Heart left ventricle (tissue), 16 donors: ENCODE results near the gene RASSF5. TPM values are rescaled to one million over a fixed set of nuclear protein-coding genes. Genes with fewer than 3 reads are reported as not detected.
A peak's percentile ranks its signal among the peaks of the same experiment; 100 is the strongest.

Source experiments
- ATAC-seq, 4 donors: fragments of 200-7000 bp; cut with Tn5 transposase; one replicate each; pipeline ENCODE4 v1.9.1; 2020 to 2022; ENCODE audit warnings: moderate library complexity in 4 of 4, mild to moderate bottlenecking in 3 of 4, moderate number of reproducible peaks in 1 of 4
- DNase-seq, 5 donors: peaks; one replicate each; pipeline ENCODE4 v3.0.0-alpha.2; 2020
- H3K27ac ChIP-seq, 12 donors: fragments of 200-600 bp; sonication (generic) in 4 of 12; one replicate each; pipeline versions ENCODE4 v1.5.0 to v1.8.0; 2016 to 2022; ENCODE audit warnings: mild to moderate bottlenecking in 2 of 12
- H3K27me3 ChIP-seq, 9 donors: fragments of 200-600 bp; sonication (generic) in 2 of 9; one replicate each; pipeline versions ENCODE4 v1.5.1 to v1.8.0; 2016 to 2022; ENCODE audit warnings: mild to moderate bottlenecking in 3 of 9
- H3K36me3 ChIP-seq, 9 donors: fragments of 200-600 bp; sonication (generic) in 2 of 9; one replicate each; pipeline versions ENCODE4 v1.5.0 to v1.8.0; 2018 to 2022; ENCODE audit warnings: mild to moderate bottlenecking in 2 of 9
- H3K4me1 ChIP-seq, 12 donors: fragments of 200-600 bp; sonication (generic) in 4 of 12; one replicate each; pipeline versions ENCODE4 v1.5.0 to v1.8.0; 2016 to 2022; ENCODE audit warnings: mild to moderate bottlenecking in 3 of 12
- H3K4me3 ChIP-seq, 12 donors: fragments of 200-600 bp; sonication (generic) in 4 of 12; one replicate each; pipeline versions ENCODE4 v1.5.0 to v1.8.0; 2017 to 2022; ENCODE audit warnings: mild to moderate bottlenecking in 9 of 12, moderate library complexity in 4 of 12
- H3K9me3 ChIP-seq, 12 donors: fragments of 200-600 bp; sonication (generic) in 4 of 12; one replicate each; pipeline versions ENCODE4 v1.5.0 to v1.8.0; 2016 to 2022; ENCODE audit warnings: mild to moderate bottlenecking in 1 of 12
- CTCF ChIP-seq, 12 donors: fragments of 200-600 bp; sonication (generic) in 4 of 12; IDR thresholded peaks; one replicate each; pipeline versions ENCODE4 v1.5.0 to v1.8.0; 2018 to 2022; ENCODE audit warnings: antibody characterized with exemption in 12 of 12, mild to moderate bottlenecking in 5 of 12
- POLR2A ChIP-seq, 2 donors: fragments of 450-650 bp; IDR thresholded peaks; one replicate each; pipeline ENCODE4 v1.6.1; 2017; ENCODE audit warnings: antibody characterized with exemption in 2 of 2, mild to moderate bottlenecking in 2 of 2, moderate library complexity in 2 of 2
- WGBS, 4 donors: extraction: QIAGEN DNeasy Blood & Tissue Kit in 2 of 4; methylation state at CpG; one replicate each; pipeline versions ENCODE4 v1.1.5 to v1.1.7; 2013 to 2018; 5-methylcytosine and 5-hydroxymethylcytosine counted together
- intact Hi-C, 10 donors: fragments of 100-400 bp; cut with DNase I; formaldehyde crosslinking; loops; one replicate each; pipeline versions ENCODE4 v1.11.1 to v1.14.2; 2022
- polyA plus RNA-seq, 2 donors: library from polyadenylated mRNA; stranded (reverse); fragments of 200-250 nt; gene quantifications; one replicate each; pipeline ENCODE4 v1.2.3, GENCODE V29; 2013
- total RNA-seq, 9 donors: library from RNA; depleted of rRNA in 2 of 9; stranded (reverse); fragments of >200 nt in 2 of 9; fragmentation: NEBNext Ultra II Directional in 3 of 9; extraction: Animal tissue kit (Norgen Biotek cat#: 25700) in 3 of 9; gene quantifications; one replicate each; pipeline versions ENCODE4 v1.1.0 to v1.2.4, GENCODE V29; 2016 to 2023
- donor health status: ischemic (EF 13 %, LVEDD 7.1; RV severe dilation, severe dysfunction).
- donor health status: healthy with polysubstance abuse.
- donor health status: DM: no; HTN: yes; CAD: no.
- donor health status: DM: no; HTN: no; CAD: no.
- donor health status: ischemic (EF 25% LVEDD 6.9; RV normal size, moderate dysfunction).
- donor health status: ischemic (EF 25% LVEDD 5.7; RV mildly dilated, moderate dysfunction).
- donor health status: healthy.
- donor health status: DM: yes; HTN: yes; CAD: no.
- donor health status: ischemic (EF 35%, LVEDD 5.7; RV mildly dilated, moderate dysfunction).
- donor health status: nonischemic (EF 11% LVEDD 7.7; RV severe dilation, severe dysfunction).
- donor health status: DM: yes; HTN: yes; CAD: no.
- donor health status: PGD.
- donor health status: ischemic (EF 29% LVEDD 5.4; RV normal size, mild dysfunction).
- donor health status: nonischemic (EF 23%, LVEDD 6.1; RV moderate dilation, normal function).

RASSF5 gene
- total and polyA plus RNA-seq, 11 donors, result 1.3 to 27.4 (median 5.6) TPM

- ATAC-seq (no peak), DNase-seq (no peak)
- H3K36me3 ChIP-seq, result peaks cover 4 to 99% (median 92%) of the 10 kb centered on the region in 9 donors
- H3K27ac ChIP-seq, result peak overlapping the region in 1 of 12 donors; percentile 43
- WGBS, 4 donors, result 82 to 89% (median 87%) methylated on average over 5 of the region's 5 CpGs
- TF ChIP-seq CTCF (IDR thresholded peaks at IDR 0.05) (no peak), POLR2A (IDR thresholded peaks at IDR 0.05) (no peak)
- no peaks in the 10 kb centered on the region for H3K9me3 ChIP-seq
- H3K4me3 ChIP-seq, result no peak overlapping the region
- H3K27me3 ChIP-seq, result no peaks in the 10 kb centered on the region
- intact Hi-C loops, result no loop called here
- H3K4me1 ChIP-seq, result peaks cover 0 to 30% (median 0%) of the 10 kb centered on the region in 12 donors
Measured at GRCh38 chr1:206591226-206591625, 83.9 kb downstream of the RASSF5 start.

- H3K36me3 ChIP-seq, result peaks cover 4 to 99% (median 92%) of the 10 kb centered on the region in 9 donors
- no peak for TF ChIP-seq POLR2A (IDR thresholded peaks at IDR 0.05)
- no peak for TF ChIP-seq CTCF (IDR thresholded peaks at IDR 0.05)
- ATAC-seq (no peak), DNase-seq (no peak)
- WGBS, 4 donors, result 91 to 95% (median 94%) methylated on average over 9 of the region's 9 CpGs
- H3K4me1 ChIP-seq, result peaks cover 0 to 30% (median 0%) of the 10 kb centered on the region in 12 donors
- H3K9me3 ChIP-seq, result no peaks in the 10 kb centered on the region
- intact Hi-C loops, result no loop called here
- no peak overlapping the region for H3K4me3 ChIP-seq
- H3K27ac ChIP-seq, result no peak overlapping the region
- no peaks in the 10 kb centered on the region for H3K27me3 ChIP-seq
Measured at GRCh38 chr1:206591696-206592095, 84.4 kb downstream of the RASSF5 start.

GRCh38 chr1:206593351-206593925 is 86.1 kb downstream of the RASSF5 start:
- H3K27me3 ChIP-seq, result no peaks in the 10 kb centered on the region
- H3K4me3 ChIP-seq, result no peak overlapping the region
- DNase-seq (no peak), ATAC-seq (no peak)
- H3K27ac ChIP-seq, result no peak overlapping the region
- peaks cover 4 to 99% (median 96%) of the 10 kb centered on the region in 9 donors for H3K36me3 ChIP-seq
- no peaks in the 10 kb centered on the region for H3K9me3 ChIP-seq
- whole genome bisulfite sequencing, 4 donors, result 88 to 96% (median 91%) methylated on average over 6 to 7 of the region's 7 CpGs
- no peak for TF ChIP-seq CTCF (IDR thresholded peaks at IDR 0.05)
- no peak for TF ChIP-seq POLR2A (IDR thresholded peaks at IDR 0.05)
- H3K4me1 ChIP-seq, result peaks cover 0 to 27% (median 0%) of the 10 kb centered on the region in 12 donors
- intact Hi-C loops, result no loop called here

- H3K27ac ChIP-seq, result no peak overlapping the region
- H3K27me3 ChIP-seq, result no peaks in the 10 kb centered on the region
- TF ChIP-seq CTCF (IDR thresholded peaks at IDR 0.05) (no peak), POLR2A (IDR thresholded peaks at IDR 0.05) (no peak)
- no peak for DNase-seq
- 85 to 91% (median 89%) methylated on average over 7 of the region's 7 CpGs for WGBS, 4 donors
- no peak overlapping the region for H3K4me3 ChIP-seq
- peaks cover 8 to 99% (median 98%) of the 10 kb centered on the region in 9 donors for H3K36me3 ChIP-seq
- no peak for ATAC-seq
- H3K9me3 ChIP-seq, result no peaks in the 10 kb centered on the region
- peaks cover 0 to 4% (median 0%) of the 10 kb centered on the region in 12 donors for H3K4me1 ChIP-seq
- intact Hi-C loops, result no loop called here
Measured at GRCh38 chr1:206595581-206596318, 88.4 kb downstream of the RASSF5 start.
